DOHH2 (cell line): ENCODE data around the gene KRT12.

Source experiments
- CTCF ChIP-seq: fragments of 200-600 bp; sonication (generic); IDR thresholded peaks from one replicate; pipeline ENCODE4 v1.5.1; 2014; ENCODE audit warnings: antibody characterized with exemption, mild to moderate bottlenecking, low read depth, low read length; ENCODE audit not compliant: poor library complexity, severe bottlenecking
- EZH2phosphoT487 ChIP-seq: fragments of 200-600 bp; sonication (generic); IDR thresholded peaks from 2 replicates; pipeline ENCODE4 v1.6.1; 2017; ENCODE audit warnings: borderline replicate concordance, mild to moderate bottlenecking, antibody characterized with exemption, low read length, moderate library complexity, mixed read lengths

- TF ChIP-seq CTCF (no peak), EZH2phosphoT487 (no peak)
These were observed 45.6 kb upstream of the KRT12 start for GRCh38 chr17:40912486-40913210.
